Measurements from ENCODE around the gene NPIPB8.
"Not testable (repeated sequence)": the region's sequence is repeated elsewhere in the genome, so short reads cannot be mapped to it uniquely, and the experiment has no call there.

The NPIPB8 gene

DNA sequence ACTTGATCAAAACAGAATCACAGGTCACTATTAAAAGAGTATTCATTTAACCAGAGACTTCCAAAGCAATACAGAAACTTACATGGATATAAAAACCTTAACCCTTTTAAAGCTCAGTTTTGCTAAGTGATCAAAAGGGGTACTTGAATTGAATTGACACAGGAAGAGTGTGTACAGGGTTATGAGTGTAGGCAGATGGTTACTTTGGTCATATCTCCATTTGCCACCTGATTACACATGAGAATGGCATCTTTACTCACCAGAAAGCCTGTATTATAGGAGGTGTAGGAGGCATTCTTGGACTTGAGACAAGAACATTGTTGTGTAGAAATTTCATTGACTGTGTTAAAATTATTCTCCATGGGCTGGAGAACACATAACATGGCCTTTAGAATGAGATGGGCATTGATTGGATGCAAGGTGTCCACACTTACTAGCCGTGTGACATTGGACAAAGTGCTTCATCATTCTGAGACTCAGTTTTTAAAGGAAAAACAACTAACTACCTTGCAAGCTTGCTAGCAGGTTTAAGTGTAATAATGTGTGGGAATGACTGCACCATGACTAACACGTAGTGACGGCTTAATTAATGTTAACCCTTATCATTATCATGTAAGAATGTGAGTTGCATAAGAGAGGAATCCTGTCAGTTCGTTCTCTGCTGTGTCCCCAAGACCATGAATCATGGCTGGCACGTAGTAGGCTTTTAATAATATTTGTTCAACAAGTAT lies 1.6 kb upstream of the NPIPB8 start:
- DNase-seq: not testable (repeated sequence)

DNA sequence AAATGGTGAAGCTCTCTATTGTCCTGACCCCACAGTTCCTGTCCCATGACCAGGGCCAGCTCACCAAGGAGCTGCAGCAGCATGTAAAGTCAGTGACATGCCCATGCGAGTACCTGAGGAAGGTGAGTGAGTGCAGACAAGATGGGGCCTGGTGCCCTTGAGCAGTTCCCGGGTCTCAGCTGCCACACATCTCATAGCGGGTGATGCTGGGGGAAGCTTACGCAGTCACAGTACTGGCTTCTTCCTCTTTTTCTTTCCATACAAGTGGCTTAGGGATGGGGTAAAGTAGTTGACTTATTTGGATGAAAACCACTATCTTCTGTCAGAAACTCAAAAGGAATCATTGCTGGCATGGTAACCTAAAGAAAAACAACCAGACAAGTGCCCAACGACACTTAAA lies 494 bp downstream of the NPIPB8 start:
- DNase-seq: not testable (repeated sequence)

DNA sequence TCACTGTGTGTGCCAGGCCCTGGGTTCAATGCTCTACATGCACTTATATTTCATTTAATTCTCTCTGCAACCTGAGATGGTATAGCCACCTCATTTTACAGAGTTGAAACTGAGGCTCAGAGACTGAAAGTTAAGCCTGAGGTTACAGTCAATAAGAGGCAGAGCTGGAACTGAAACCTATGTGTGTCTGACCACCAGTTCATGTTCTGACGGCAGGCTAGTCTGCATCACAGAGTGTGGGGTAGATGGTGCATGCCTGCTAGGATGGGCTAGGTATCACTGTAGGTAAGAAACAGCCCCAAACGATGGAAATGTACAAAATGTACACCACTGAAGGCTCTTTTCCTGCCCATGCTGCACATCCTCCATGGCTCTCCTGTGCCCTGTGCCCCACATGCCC lies 2.1 kb downstream of the NPIPB8 start:
- DNase-seq: not testable (repeated sequence)

DNA sequence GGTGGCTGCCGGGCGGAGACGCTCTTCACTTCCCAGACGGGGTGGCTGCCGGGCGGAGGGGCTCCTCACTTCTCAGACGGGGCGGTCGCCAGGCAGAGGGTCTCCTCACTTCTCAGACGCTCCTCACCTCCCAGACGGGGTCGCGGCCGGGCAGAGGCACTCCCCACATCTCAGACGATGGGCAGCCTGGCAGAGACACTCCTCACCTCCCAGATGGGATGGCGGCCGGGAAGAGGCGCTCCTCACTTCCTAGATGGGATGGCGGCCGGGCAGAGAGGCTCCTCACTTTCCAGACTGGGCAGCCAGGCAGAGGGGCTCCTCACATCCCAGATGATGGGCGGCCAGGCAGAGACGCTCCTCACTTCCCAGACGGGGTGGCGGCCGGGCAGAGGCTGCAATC lies 28.4 kb downstream of the NPIPB8 start:
- DNase-seq: not testable (repeated sequence)

DNA sequence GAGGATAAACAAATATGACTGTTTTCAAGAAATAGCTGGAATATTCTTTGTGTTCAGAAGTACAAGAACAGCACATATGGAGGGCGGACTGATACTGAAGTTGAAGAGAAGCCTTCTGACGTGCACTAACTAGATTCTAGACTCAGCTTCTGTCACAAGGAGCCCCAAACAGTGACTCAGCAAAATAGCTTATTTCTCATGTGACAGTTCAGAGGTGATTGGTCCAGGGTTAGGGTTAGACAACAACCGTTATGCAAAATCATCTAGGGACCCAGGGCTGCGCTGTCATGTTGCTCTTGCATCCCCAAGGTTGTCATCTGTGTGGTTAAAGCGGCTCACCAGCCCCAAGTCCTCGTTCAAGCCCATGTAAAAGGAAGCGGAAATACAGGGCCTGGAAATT lies 29.6 kb downstream of the NPIPB8 start:
- not testable (repeated sequence) for DNase-seq

DNA sequence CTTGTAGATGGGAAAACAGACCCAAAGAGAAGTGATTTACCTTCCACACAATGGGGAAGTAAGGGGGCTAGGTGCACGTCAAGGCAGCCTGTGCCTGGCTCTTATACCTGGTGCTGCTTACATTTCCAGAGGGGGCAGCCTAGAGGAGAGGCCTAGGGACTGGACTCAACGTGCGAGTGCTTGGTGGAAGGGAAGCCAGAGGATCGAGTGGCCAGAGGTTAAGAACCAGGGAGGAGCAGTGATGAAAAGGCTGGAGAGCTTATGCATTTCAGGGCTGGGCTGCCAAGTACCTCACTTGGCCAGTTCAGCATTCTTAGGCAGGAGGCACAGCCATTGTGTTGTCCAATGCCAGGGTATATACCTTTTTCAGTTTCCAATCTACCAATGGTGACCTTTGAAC lies 30.3 kb downstream of the NPIPB8 start:
- not testable (repeated sequence) for DNase-seq

DNA sequence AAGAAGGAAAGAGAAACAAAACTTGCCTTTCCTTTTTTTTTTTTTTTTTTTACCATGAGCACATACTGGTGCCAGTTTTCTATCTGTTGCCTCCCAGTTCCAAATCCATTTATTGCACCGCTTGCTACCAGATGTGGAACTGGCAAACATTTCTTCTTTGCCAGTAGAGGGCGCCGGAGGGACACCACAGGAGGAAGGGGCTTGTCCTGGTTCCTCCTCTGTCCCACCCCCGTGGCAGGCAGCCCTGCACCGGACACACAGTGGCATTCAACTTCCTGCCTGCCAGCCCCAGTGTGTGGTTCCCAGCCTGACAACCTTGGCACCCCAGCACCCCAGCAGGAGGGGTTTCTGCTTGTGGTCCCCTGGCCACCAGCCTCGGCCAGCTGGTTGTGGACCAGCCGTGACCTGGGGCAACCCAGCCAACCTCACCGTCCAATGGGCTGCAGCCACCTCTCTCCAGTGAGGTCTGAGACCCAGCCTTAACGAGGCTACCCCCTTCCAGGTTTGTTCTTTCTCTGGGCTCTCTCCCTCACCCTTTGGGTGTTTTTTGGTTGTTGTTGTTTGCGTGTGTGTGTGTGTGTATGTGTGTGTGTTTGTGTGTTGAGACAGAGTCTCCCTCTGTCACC lies 50.6 kb downstream of the NPIPB8 start:
- not testable (repeated sequence) for DNase-seq

DNA sequence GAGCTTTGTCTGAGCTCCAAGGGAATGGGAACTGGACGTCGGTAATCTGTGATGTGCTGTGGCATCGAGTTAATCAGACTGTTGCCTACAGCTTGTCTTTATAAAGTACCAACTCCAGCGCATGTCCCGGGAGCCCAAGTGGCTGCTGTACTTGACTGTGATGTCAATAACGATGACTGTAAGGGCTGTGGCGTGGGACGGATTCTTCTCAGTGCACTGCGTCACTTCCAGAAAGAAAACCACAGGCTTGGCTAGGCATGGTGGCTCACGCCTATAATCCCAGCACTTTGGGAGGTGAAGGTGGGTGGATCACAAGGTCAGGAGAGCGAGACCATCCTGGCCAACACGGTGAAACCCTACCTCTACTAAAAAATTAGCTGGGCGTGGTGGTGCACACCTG lies 51.6 kb downstream of the NPIPB8 start:
- DNase-seq: not testable (repeated sequence)

DNA sequence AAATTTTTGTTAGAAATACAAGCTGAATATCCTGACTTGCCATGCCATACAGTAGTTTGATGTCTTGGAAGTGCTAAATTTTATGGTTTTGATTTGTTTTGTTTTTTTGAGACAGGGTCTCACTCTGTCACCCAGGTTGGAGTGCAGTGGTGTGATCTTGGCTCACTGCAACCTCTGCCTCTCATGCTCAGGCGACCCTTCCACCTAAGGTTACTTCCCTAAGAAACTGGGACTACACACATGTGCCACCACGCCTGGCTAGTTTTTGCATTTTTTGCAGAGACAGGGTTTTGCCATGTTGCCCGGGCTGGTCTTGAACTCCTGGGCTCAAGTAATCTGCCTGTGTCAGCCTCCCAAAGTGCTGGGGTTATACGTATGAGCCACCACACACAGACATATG lies 53.9 kb downstream of the NPIPB8 start:
- not testable (repeated sequence) for DNase-seq

DNA sequence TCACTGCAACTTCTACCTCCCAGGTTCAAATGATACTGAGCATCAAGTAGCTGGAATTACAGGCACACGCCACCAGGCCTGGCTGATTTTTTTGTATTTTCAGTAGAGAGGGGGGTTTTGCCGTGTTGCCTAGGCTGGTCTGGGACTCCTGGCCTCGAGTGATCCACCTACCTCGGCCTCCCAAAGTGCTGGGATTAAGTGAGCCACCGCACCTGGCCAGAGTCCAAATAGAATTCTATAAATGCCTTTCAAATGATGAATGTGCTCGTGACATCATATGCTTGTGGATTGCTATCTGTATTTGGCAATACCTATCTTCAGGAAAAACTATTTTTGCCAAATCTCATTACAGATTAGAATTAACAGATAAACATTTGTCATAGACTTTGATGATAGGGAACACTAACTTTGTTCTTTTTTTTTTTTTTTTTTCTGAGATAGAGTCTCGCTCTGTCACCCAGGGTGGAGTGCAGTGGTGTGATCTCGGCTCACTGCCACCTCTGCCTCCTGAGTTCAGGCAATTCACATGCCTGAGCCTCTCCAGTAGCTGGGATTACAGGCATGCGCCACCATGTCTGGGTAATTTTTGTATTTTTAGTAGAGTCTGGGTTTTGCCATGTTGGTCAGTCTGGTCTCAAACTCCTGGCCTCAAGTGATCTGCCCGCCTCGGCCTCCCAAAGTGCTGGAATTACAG lies 55.5 kb downstream of the NPIPB8 start:
- not testable (repeated sequence) for DNase-seq

DNA sequence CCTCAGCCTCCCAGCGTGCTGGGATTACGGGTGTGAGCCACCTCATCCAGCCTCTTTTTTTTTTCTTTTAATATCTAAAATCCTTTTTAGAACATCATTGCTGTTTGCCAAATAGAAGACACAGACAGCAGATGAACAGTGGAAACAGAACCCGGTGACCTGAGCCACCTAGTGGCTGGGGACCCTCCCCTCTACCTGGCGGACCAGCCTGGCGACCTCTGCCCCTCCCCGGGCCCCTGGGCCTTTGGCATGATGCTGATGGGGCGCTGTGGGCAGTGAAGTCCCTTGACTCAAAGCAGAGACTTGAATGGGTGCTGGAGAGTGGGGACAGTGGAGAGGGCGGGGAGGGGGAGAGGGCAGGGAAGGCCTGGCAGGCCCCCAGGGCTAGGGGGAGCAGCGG lies 61.9 kb downstream of the NPIPB8 start:
- DNase-seq: not testable (repeated sequence)

DNA sequence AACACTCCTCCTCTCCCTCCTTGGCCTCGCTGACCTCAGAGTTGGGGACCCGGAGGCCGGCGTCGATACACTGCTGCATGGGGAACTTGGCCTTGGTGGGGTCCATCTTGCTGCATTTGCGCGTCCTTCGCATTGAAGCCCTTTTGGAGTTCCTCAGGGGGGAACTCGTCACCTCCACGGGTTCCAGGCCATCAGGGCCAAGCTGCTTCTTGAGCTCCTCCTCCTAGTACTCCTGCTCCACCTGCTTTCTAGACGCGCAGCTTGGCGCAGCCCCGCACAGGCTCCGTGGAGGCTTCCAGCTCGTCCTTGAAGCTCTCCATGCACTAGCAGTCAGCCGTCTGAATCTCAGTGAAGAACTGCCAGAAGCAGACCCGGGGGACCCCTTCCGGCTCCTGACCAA lies 62.5 kb downstream of the NPIPB8 start:
- not testable (repeated sequence) for DNase-seq

DNA sequence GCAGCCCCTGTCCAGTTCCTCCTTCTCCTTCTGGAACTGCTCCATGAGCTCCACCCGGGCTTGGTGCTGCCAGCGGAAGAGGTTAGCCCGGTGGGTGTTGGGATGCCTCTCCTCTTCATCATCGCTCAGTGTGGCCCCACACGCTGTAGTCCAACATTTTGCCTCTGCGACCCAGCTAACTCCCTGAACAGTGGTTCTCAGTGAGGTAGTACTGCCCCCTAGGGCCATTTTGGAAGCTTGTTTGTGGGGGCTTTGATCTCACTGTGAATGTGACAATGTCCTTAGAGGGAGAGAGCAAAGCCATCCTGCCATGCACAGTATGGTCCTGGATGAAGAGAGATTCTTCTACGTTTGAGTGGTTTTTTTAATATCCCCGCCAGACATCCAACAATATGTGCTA lies 63.5 kb downstream of the NPIPB8 start:
- DNase-seq: not testable (repeated sequence)

DNA sequence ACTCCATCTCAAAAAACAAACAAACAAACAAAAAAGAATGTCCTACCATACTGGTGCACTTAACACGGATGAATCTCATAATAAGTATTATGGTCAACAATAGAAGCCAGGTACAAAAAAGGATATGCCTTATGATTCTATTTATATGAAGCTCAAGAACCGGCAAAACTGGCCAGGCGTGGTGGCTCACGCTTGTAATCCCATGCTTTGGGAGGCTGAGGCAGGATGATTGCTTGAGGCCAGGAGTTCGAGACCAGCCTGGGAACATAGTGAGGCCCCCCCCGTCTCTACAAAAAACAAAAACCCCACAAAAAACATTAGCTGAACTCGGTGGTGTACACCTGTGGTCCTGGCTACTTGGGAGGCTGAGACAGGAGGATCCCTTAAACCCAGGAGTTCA lies 66.4 kb downstream of the NPIPB8 start:
- DNase-seq: not testable (repeated sequence)

All from NCI-H1105 treated with DMSO at 0.1 percent for 48 hours (cell line).